ENCODE measurements around the gene GPHN.

DNA sequence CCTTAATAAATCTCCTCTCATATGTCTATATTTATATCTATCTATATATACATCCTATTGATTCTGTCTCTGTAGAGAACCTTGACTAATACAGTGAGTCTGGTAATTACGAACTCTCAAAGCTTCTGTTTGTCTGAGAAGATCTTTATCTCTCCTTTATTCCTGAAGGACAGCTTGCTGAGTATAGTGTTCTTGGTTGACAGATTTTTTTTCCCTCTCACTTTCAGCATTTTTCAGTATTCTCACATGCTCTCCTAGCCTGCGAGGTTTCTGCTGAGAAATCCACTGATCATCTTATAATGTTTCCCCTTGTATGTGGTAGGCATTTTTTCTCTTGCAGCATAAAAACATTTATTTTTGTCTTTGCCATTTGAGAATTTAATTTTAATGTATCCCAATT lies 67.1 kb downstream of the GPHN start:
- TF ChIP-seq, protein P1, sequence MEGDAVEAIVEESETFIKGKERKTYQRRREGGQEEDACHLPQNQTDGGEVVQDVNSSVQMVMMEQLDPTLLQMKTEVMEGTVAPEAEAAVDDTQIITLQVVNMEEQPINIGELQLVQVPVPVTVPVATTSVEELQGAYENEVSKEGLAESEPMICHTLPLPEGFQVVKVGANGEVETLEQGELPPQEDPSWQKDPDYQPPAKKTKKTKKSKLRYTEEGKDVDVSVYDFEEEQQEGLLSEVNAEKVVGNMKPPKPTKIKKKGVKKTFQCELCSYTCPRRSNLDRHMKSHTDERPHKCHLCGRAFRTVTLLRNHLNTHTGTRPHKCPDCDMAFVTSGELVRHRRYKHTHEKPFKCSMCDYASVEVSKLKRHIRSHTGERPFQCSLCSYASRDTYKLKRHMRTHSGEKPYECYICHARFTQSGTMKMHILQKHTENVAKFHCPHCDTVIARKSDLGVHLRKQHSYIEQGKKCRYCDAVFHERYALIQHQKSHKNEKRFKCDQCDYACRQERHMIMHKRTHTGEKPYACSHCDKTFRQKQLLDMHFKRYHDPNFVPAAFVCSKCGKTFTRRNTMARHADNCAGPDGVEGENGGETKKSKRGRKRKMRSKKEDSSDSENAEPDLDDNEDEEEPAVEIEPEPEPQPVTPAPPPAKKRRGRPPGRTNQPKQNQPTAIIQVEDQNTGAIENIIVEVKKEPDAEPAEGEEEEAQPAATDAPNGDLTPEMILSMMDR (IDR thresholded peaks at IDR 0.05) = no peak
- TF ChIP-seq POLR2A (IDR thresholded peaks at IDR 0.05) = no peak

All from thyroid gland (tissue), 4 donors.